ENCODE results near the gene ZCCHC7. TPM values are rescaled to one million over a fixed set of nuclear protein-coding genes. Genes with fewer than 3 reads are reported as not detected.
"Not testable (repeated sequence)": the region's sequence is repeated elsewhere in the genome, so short reads cannot be mapped to it uniquely, and the experiment has no call there.

Gene ZCCHC7
- total RNA-seq, 1 donor from 2014 or later = 20.9 TPM

DNA sequence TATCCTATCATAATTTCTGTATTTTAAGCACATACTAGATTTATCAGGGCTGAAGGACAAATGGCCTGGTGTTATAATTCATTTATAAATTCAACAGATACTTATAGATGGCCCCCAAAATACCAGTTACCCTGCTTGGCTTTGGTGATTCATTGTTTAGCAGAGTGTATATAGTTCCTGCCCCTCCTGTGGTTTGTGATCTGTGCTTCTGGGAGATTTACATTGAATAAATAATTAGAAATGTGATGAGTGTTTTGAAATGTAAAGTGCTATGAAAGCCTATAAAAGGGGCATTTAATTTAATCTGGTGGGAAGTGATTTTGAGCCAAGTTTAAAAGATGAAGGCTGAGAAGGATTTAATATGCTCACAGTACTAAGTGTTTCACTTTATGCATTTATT lies 36.7 kb upstream of the ZCCHC7 start:
- no peak for DNase-seq
- intact Hi-C loops (cut with DNase I) = no loop called here
- no peak overlapping the region for H3K27ac ChIP-seq
- H3K4me1 ChIP-seq = no peaks in the 10 kb centered on the region
- H3K9me3 ChIP-seq = no peaks in the 10 kb centered on the region
- no peaks in the 10 kb centered on the region for H3K27me3 ChIP-seq
- TF ChIP-seq, protein P1, sequence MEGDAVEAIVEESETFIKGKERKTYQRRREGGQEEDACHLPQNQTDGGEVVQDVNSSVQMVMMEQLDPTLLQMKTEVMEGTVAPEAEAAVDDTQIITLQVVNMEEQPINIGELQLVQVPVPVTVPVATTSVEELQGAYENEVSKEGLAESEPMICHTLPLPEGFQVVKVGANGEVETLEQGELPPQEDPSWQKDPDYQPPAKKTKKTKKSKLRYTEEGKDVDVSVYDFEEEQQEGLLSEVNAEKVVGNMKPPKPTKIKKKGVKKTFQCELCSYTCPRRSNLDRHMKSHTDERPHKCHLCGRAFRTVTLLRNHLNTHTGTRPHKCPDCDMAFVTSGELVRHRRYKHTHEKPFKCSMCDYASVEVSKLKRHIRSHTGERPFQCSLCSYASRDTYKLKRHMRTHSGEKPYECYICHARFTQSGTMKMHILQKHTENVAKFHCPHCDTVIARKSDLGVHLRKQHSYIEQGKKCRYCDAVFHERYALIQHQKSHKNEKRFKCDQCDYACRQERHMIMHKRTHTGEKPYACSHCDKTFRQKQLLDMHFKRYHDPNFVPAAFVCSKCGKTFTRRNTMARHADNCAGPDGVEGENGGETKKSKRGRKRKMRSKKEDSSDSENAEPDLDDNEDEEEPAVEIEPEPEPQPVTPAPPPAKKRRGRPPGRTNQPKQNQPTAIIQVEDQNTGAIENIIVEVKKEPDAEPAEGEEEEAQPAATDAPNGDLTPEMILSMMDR (IDR thresholded peaks at IDR 0.05) = no peak
- no peak for ATAC-seq
- peaks cover 25% of the 10 kb centered on the region for H3K36me3 ChIP-seq
- H3K4me3 ChIP-seq = no peak overlapping the region

DNA sequence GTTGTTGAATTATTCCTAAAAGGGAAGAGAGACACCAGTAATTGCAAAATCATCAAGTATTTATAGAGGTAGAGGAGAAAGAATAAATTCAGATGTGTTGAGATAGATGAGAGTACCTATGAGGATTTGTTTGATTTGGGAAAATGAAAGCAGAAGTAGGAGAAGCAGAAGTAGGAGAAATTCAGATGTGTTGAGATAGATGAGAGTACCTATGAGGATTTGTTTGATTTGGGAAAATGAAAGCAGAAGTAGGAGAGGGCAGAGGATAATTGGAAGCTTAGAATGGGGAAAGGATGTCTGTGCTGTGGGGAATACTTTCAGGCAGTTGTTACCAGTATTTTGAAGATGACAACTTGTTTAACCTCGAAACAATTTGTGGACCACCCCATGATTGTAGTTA lies 35.1 kb upstream of the ZCCHC7 start:
- TF ChIP-seq, protein P1 (IDR thresholded peaks at IDR 0.05) = no peak
- DNase-seq = no peak
- no peak overlapping the region for H3K4me3 ChIP-seq
- intact Hi-C loops (cut with DNase I) = no loop called here
- peaks cover 26% of the 10 kb centered on the region for H3K36me3 ChIP-seq
- H3K27me3 ChIP-seq = no peaks in the 10 kb centered on the region
- no peak for ATAC-seq
- H3K9me3 ChIP-seq = no peaks in the 10 kb centered on the region
- no peak overlapping the region for H3K27ac ChIP-seq
- no peaks in the 10 kb centered on the region for H3K4me1 ChIP-seq

DNA sequence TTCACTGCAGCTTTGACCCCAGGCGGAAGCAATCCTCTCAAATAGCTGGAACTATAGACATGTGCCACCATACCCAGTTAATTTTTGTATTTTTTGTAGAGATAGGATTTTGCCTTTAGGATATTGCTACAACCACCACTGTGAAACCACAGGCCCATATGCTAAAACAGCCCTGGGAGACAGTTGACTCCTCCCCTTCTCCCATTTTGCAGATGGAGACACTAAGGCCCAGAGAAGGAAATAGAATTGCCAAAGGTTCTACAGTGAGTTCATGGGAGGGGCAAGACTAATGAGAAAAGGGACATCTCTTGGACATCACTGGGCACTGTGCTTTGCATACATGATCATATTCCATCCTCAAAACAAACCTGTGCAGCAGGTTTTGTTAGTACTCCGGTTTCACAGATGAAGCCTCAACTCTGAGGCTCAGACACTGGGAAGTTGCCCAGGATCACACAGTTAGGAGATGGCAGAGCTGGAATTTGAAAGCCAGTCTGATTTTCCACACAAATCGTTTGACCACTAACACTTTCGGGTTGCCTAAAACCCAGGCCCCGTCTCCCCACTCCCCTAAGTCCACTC lies 27.6 kb upstream of the ZCCHC7 start:
- H3K27me3 ChIP-seq; intact Hi-C loops (cut with DNase I); H3K9me3 ChIP-seq; H3K4me1 ChIP-seq; H3K4me3 ChIP-seq; DNase-seq; H3K36me3 ChIP-seq; ATAC-seq; H3K27ac ChIP-seq: not testable (repeated sequence)

DNA sequence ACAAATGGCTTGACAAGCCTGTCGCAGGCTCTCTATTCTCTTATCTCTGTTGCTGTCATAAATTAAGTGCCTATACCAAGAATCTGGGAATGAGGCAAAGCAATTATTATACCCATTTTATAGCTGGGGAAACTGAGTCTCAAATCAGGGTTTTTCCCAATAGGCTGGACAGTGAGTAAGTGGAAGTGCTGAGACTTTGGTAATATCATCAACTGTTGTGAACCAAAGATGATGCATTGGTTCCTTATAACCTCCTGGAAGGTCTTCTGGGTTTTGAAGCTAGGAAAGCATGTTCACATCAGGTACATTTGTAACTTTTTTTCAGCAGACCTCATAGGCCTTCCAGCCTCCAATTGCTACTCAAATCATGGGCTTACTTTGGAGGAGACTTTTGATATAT lies 25.6 kb upstream of the ZCCHC7 start:
- ATAC-seq (no peak), DNase-seq (no peak)
- TF ChIP-seq, protein P1 (IDR thresholded peaks at IDR 0.05) = no peak
- no peak overlapping the region for H3K27ac ChIP-seq
- no peaks in the 10 kb centered on the region for H3K36me3 ChIP-seq
- no peaks in the 10 kb centered on the region for H3K27me3 ChIP-seq
- no peaks in the 10 kb centered on the region for H3K9me3 ChIP-seq
- H3K4me3 ChIP-seq = no peak overlapping the region
- intact Hi-C loops (cut with DNase I) = no loop called here
- no peaks in the 10 kb centered on the region for H3K4me1 ChIP-seq

DNA sequence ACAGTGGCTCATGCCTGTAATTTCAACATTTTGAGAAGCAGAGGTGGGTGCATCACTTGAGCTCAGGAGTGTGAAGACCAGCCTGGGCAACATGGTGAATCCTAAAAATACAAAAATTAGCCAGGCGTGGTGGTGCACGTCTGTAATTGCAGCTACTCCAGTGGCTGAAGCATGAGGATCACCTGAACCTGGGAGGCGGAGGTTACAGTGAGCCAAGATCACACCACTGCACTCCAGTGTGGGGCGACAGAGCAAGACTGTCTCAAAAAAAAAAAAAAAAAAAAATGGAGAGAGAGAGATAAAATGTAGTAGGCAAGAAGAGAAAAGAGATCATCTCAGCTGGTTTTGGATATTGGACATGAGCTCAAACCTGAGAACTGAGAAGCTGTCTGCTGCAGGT lies 23.7 kb upstream of the ZCCHC7 start:
- ATAC-seq (no peak), DNase-seq (no peak)
- H3K27me3 ChIP-seq = no peaks in the 10 kb centered on the region
- H3K4me1 ChIP-seq = no peaks in the 10 kb centered on the region
- H3K9me3 ChIP-seq = no peaks in the 10 kb centered on the region
- H3K27ac ChIP-seq = no peak overlapping the region
- no peak overlapping the region for H3K4me3 ChIP-seq
- intact Hi-C loops (cut with DNase I) = no loop called here
- H3K36me3 ChIP-seq = no peaks in the 10 kb centered on the region
- TF ChIP-seq, protein P1 (IDR thresholded peaks at IDR 0.05) = no peak

DNA sequence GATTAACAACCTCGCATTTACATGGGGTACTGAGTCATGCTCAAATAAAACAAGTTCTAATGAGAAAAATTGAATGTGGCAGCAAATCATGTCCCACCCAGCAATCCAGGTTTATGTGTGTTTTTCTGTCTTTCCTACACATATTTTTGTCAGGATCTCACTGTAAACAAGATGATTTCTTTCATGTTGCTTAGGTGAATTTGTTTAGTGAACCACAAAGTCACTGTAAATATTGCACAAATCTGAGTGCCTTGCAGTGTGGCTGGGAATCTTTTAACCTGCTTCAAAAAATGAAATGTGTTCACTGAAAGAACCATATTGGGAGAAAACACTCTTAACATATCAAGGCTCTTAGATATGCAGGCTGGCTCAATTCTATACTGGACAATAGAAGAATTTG lies 23.1 kb upstream of the ZCCHC7 start:
- Histone ChIP-seq H3K36me3 (no peaks in the 10 kb centered on the region), H3K9me3 (no peaks in the 10 kb centered on the region), H3K27me3 (no peaks in the 10 kb centered on the region), H3K27ac (no peak overlapping the region), H3K4me1 (no peaks in the 10 kb centered on the region), H3K4me3 (no peak overlapping the region)
- TF ChIP-seq, protein P1 (IDR thresholded peaks at IDR 0.05) = no peak
- no peak for ATAC-seq
- no peak for DNase-seq
- intact Hi-C loops (cut with DNase I) = no loop called here
